GM12878 (cell line): Measurements from ENCODE around the gene MITF.
"Not testable (repeated sequence)": the region's sequence is repeated elsewhere in the genome, so short reads cannot be mapped to it uniquely, and the experiment has no call there.

Experiments
- CEBPB ChIP-seq, 2 experiments: fragments of 150-350 bp in 1 of 2; IDR thresholded peaks; 2 replicates each; pipeline ENCODE4 v1.6.1; 2012 to 2014; ENCODE audit warnings: low read depth in 2 of 2, low read length in 2 of 2, borderline replicate concordance in 1 of 2, inconsistent platforms in 1 of 2
- CHD4 ChIP-seq: fragments of 200-600 bp; sonication (generic); IDR thresholded peaks from 2 replicates; pipeline ENCODE4 v1.6.1; 2016; ENCODE audit warnings: mild to moderate bottlenecking
- MEF2A ChIP-seq: IDR thresholded peaks from 2 replicates; pipeline ENCODE4 v1.6.1; 2011; ENCODE audit warnings: low read depth, mild to moderate bottlenecking, low read length, moderate library complexity; ENCODE audit not compliant: insufficient read depth
- MYC ChIP-seq: IDR thresholded peaks from 2 replicates; pipeline ENCODE4 v1.6.1; 2011; ENCODE audit warnings: mild to moderate bottlenecking, low read length, moderate library complexity, inconsistent platforms; ENCODE audit not compliant: insufficient read depth, insufficient replicate concordance, insufficient read length, severe bottlenecking
- NBN ChIP-seq: fragments of 450-650 bp; IDR thresholded peaks from 2 replicates; pipeline ENCODE4 v1.6.1; 2016
- NRF1 ChIP-seq: conservative IDR thresholded peaks from 2 replicates; pipeline ENCODE4 v1.6.1; 2011; ENCODE audit warnings: mild to moderate bottlenecking, low read depth, low read length, improper control_type of control experiment
- PAX5 ChIP-seq: IDR thresholded peaks from 2 replicates; pipeline ENCODE4 v1.6.1; 2011; ENCODE audit warnings: low read depth, low read length, borderline replicate concordance
- POLR2A ChIP-seq: IDR thresholded peaks from 2 replicates; pipeline ENCODE4 v1.6.1; 2011; ENCODE audit warnings: low read depth, mild to moderate bottlenecking, low read length
- POLR2AphosphoS5 ChIP-seq: IDR thresholded peaks from 2 replicates; pipeline ENCODE4 v1.6.1; 2011; ENCODE audit warnings: mild to moderate bottlenecking, low read length, inconsistent platforms
- TBL1XR1 ChIP-seq: IDR thresholded peaks from 2 replicates; pipeline ENCODE4 v1.6.1; 2012; ENCODE audit warnings: low read depth, low read length, improper control_type of control experiment
- TF ChIP-seq, protein P1 (sequence below), 3 experiments: IDR thresholded peaks in 2 of 3; conservative IDR thresholded peaks in 1 of 3; 2 replicates each; pipeline ENCODE4 v1.5.1; 2011; ENCODE audit warnings: low read depth in 3 of 3, low read length in 3 of 3, mild to moderate bottlenecking in 3 of 3, control low read depth in 2 of 3, moderate library complexity in 2 of 3, inconsistent platforms in 1 of 3, mixed read lengths in 1 of 3; ENCODE audit not compliant: control insufficient read depth in 2 of 3, insufficient read depth in 1 of 3; ENCODE audit errors: extremely low read depth in 1 of 3
- TF ChIP-seq, protein P2 (sequence below): fragments of 450-650 bp; IDR thresholded peaks from 2 replicates; pipeline ENCODE4 v1.6.1; 2018; ENCODE audit warnings: borderline replicate concordance, mild to moderate bottlenecking; ENCODE audit not compliant: partially characterized antibody

DNA sequence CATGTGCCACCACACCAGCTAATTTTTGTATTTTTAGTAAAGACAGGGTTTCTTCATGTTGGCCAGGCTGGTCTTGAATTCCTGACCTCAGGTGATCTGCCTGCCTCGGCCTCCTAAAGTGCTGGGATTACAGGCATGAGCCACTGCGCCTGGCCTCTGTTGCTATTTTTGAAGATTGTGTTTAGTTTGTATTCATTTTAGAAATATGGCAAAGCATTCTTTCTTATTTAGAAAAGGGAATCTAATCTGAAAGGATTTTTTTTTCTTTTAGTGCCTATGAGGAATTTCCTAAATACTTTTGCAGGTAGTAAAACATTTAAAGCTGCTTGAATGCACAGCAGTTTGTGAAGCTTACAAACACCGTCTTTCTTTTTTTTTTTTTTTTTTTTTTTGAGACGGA is 56.9 kb downstream of the MITF start:
- TF ChIP-seq MEF2A; NRF1; POLR2A; NBN; CEBPB (IDR thresholded peaks at IDR 0.05; ENCODE audit: borderline replicate concordance in 1 of 2, low read depth in 2 of 2, low read length in 2 of 2); POLR2AphosphoS5; TBL1XR1; MYC; CHD4; PAX5: not testable (repeated sequence)
- TF ChIP-seq, protein P1, sequence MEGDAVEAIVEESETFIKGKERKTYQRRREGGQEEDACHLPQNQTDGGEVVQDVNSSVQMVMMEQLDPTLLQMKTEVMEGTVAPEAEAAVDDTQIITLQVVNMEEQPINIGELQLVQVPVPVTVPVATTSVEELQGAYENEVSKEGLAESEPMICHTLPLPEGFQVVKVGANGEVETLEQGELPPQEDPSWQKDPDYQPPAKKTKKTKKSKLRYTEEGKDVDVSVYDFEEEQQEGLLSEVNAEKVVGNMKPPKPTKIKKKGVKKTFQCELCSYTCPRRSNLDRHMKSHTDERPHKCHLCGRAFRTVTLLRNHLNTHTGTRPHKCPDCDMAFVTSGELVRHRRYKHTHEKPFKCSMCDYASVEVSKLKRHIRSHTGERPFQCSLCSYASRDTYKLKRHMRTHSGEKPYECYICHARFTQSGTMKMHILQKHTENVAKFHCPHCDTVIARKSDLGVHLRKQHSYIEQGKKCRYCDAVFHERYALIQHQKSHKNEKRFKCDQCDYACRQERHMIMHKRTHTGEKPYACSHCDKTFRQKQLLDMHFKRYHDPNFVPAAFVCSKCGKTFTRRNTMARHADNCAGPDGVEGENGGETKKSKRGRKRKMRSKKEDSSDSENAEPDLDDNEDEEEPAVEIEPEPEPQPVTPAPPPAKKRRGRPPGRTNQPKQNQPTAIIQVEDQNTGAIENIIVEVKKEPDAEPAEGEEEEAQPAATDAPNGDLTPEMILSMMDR (IDR thresholded peaks at IDR 0.05 in 2 of 3, conservative IDR thresholded peaks at IDR 0.05 in 1 of 3; ENCODE audit: control insufficient read depth in 2 of 3, extremely low read depth in 1 of 3, insufficient read depth in 1 of 3, low read depth in 3 of 3, low read length in 3 of 3) = not testable (repeated sequence)
- TF ChIP-seq, protein P2, sequence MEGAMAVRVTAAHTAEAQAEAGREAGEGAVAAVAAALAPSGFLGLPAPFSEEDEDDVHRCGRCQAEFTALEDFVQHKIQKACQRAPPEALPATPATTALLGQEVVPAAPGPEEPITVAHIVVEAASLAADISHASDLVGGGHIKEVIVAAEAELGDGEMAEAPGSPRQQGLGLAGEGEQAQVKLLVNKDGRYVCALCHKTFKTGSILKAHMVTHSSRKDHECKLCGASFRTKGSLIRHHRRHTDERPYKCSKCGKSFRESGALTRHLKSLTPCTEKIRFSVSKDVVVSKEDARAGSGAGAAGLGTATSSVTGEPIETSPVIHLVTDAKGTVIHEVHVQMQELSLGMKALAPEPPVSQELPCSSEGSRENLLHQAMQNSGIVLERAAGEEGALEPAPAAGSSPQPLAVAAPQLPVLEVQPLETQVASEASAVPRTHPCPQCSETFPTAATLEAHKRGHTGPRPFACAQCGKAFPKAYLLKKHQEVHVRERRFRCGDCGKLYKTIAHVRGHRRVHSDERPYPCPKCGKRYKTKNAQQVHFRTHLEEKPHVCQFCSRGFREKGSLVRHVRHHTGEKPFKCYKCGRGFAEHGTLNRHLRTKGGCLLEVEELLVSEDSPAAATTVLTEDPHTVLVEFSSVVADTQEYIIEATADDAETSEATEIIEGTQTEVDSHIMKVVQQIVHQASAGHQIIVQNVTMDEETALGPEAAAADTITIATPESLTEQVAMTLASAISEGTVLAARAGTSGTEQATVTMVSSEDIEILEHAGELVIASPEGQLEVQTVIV = not testable (repeated sequence)
